NCI-H128 (cell line): ENCODE data around the gene KCNG4.
"Not testable (repeated sequence)": the region's sequence is repeated elsewhere in the genome, so short reads cannot be mapped to it uniquely, and the experiment has no call there.

ENCODE experiments used
- DNase-seq: peaks from one replicate; lab custom pipeline; 2025; ENCODE audit not compliant: unreplicated experiment; lab: John Stamatoyannopoulos, UW

Gene KCNG4

GRCh38 chr16:84236671-84237070 lies 3.1 kb downstream of the KCNG4 start:
- DNase-seq, result no peak

GRCh38 chr16:84234321-84235241 lies 5.2 kb downstream of the KCNG4 start:
- no peak for DNase-seq

GRCh38 chr16:84233748-84234147 lies 6.1 kb downstream of the KCNG4 start:
- no peak for DNase-seq

- DNase-seq, result no peak
Observed at GRCh38 chr16:84232969-84233368, 6.8 kb downstream of the KCNG4 start.

GRCh38 chr16:84232060-84232459 lies 7.8 kb downstream of the KCNG4 start:
- no peak for DNase-seq

GRCh38 chr16:84229471-84229870 lies 10.3 kb downstream of the KCNG4 start:
- no peak for DNase-seq

- DNase-seq, result no peak
Observed at GRCh38 chr16:84228256-84228838, 11.5 kb downstream of the KCNG4 start.

- no peak for DNase-seq
Observed at GRCh38 chr16:84227548-84227947, 12.3 kb downstream of the KCNG4 start.

GRCh38 chr16:84226026-84226425 lies 13.8 kb downstream of the KCNG4 start:
- no peak for DNase-seq

GRCh38 chr16:84225571-84225970 lies 14.2 kb downstream of the KCNG4 start:
- DNase-seq, result no peak

- DNase-seq, result no peak
Observed at GRCh38 chr16:84225126-84225525, 14.7 kb downstream of the KCNG4 start.

GRCh38 chr16:84224554-84224953 lies 15.3 kb downstream of the KCNG4 start:
- no peak for DNase-seq

GRCh38 chr16:84223456-84223855 lies 16.4 kb downstream of the KCNG4 start:
- DNase-seq, result no peak

- no peak for DNase-seq
Observed at GRCh38 chr16:84220851-84221250, 19.0 kb downstream of the KCNG4 start.

GRCh38 chr16:84218956-84219355 lies 20.9 kb downstream of the KCNG4 start:
- DNase-seq, result no peak

- DNase-seq, result no peak
Observed at GRCh38 chr16:84218176-84218823, 21.5 kb downstream of the KCNG4 start.

GRCh38 chr16:84216144-84216543 lies 23.7 kb downstream of the KCNG4 start:
- DNase-seq, result not testable (repeated sequence)

- no peak for DNase-seq
Observed at GRCh38 chr16:84215531-84215930, 24.3 kb downstream of the KCNG4 start.

GRCh38 chr16:84214451-84215066 lies 25.3 kb downstream of the KCNG4 start:
- DNase-seq, result no peak

- no peak for DNase-seq
Observed at GRCh38 chr16:84212631-84213030, 27.2 kb downstream of the KCNG4 start.

- no peak for DNase-seq
Observed at GRCh38 chr16:84212154-84212553, 27.7 kb downstream of the KCNG4 start.

GRCh38 chr16:84209989-84210388 lies 29.8 kb downstream of the KCNG4 start:
- DNase-seq, result no peak
